NCI-H146 treated with DMSO at 0.1 percent for 48 hours (cell line): Measurements from ENCODE around the gene VWDE.
A peak's percentile ranks its signal among the peaks of the same experiment; 100 is the strongest.

Experiments
- DNase-seq: peaks from one replicate; lab custom pipeline; 2025; ENCODE audit not compliant: unreplicated experiment; lab: John Stamatoyannopoulos, UW

The VWDE gene

DNA sequence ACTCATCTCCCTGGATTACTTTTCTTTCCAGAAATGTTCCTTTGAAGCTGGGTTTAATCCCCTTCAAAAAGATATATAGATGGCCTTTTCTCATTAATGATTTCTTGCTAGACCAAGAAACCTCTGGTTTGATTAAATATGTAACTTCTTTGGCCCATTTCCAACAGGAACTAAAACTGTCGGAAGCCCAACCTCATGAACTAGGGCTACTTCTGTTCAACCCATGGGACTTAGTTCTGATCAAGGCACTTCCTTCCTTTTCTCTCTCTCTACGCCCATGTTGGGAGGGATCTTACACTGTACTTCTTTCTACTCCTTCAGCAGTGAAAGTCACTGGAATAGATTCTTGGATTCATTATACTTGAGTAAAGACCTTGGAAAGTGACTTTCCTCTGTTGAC, 109.0 kb downstream of the VWDE start:
- DNase-seq, result no peak

- DNase-seq, result no peak
These were observed 111.8 kb downstream of the VWDE start for GRCh38 chr7:12291870-12292269.

GRCh38 chr7:12290761-12291160, 112.9 kb downstream of the VWDE start:
- no peak for DNase-seq

GRCh38 chr7:12289996-12290395, 113.7 kb downstream of the VWDE start:
- no peak for DNase-seq

- DNase-seq, result peak; percentile 68
These were observed 115.8 kb downstream of the VWDE start for GRCh38 chr7:12287901-12288300.

- DNase-seq, result no peak
These were observed 122.6 kb downstream of the VWDE start for GRCh38 chr7:12281038-12281437.
